IMR-90 (cell line): Measurements from ENCODE around the gene LNX1. TPM values are rescaled to one million over a fixed set of nuclear protein-coding genes. Genes with fewer than 3 reads are reported as not detected.

Experiments
- ATAC-seq: fragments of 200-7000 bp; cut with Tn5 transposase; 2 replicates; pipeline ENCODE4 v1.9.1; 2020; ENCODE audit warnings: low read depth, mild to moderate bottlenecking, moderate library complexity
- BruUV-seq: library from RNA; stranded (reverse); fragments of 400-500 nt; replicated peaks from 2 replicates; lab custom pipeline; 2021; lab: Mats Ljungman, UMichigan
- CTCF ChIA-PET: fragments of 300-600 bp; formaldehyde crosslinking; extraction: SDS; loops from one replicate; lab custom pipeline; 2021; ENCODE audit warnings: antibody characterized with exemption; lab: Yijun Ruan, JAX
- POLR2A ChIA-PET: fragments of 300-600 bp; sonication (Branson Sonifier 250); formaldehyde crosslinking; loops from one replicate; lab custom pipeline; 2022; ENCODE audit warnings: antibody characterized with exemption; ENCODE audit not compliant: unreplicated experiment; lab: Charles Lee
- DNase-seq: peaks from one replicate; pipeline ENCODE4 v3.0.0; 2013
- H2AFZ ChIP-seq: replicated peaks from 2 replicates; pipeline ENCODE3; 2013; ENCODE audit warnings: low read length, mild to moderate bottlenecking; ENCODE audit not compliant: poor library complexity
- H2AK5ac ChIP-seq: 2 replicates; pipeline ENCODE4 v1.6.1; 2013; ENCODE audit warnings: low read depth, low read length, inconsistent platforms
- H2AK9ac ChIP-seq: replicated peaks from 2 replicates; pipeline ENCODE3; 2013; ENCODE audit warnings: mild to moderate bottlenecking, low read depth, low read length, moderate library complexity; ENCODE audit not compliant: poor library complexity
- H2BK120ac ChIP-seq: 2 replicates; pipeline ENCODE4 v1.6.1; 2013; ENCODE audit warnings: low read depth, low read length, inconsistent platforms
- H2BK15ac ChIP-seq: 3 replicates; pipeline ENCODE4 v1.6.1; 2013; ENCODE audit warnings: low read depth, low read length, inconsistent platforms
- H2BK20ac ChIP-seq: 2 replicates; pipeline ENCODE4 v1.6.1; 2013; ENCODE audit warnings: low read depth, mild to moderate bottlenecking, inconsistent platforms, low read length, moderate library complexity
- H2BK5ac ChIP-seq: 2 replicates; pipeline ENCODE4 v1.6.1; 2013; ENCODE audit warnings: mild to moderate bottlenecking, low read depth, low read length, inconsistent platforms; ENCODE audit not compliant: poor library complexity, severe bottlenecking
- H3K14ac ChIP-seq: replicated peaks from 2 replicates; pipeline ENCODE4 v1.6.1; 2013; ENCODE audit warnings: low read depth, low read length, inconsistent platforms
- H3K18ac ChIP-seq: 2 replicates; pipeline ENCODE4 v1.6.1; 2013; ENCODE audit warnings: low read depth, low read length, control low read depth
- H3K23ac ChIP-seq: 2 replicates; pipeline ENCODE4 v1.6.1; 2013; ENCODE audit warnings: low read depth, low read length, inconsistent platforms
- H3K27ac ChIP-seq: 2 replicates; pipeline ENCODE4 v1.5.1; 2013; ENCODE audit warnings: mild to moderate bottlenecking, control low read depth, low read length; ENCODE audit not compliant: insufficient read depth
- H3K27me3 ChIP-seq: 2 replicates; pipeline ENCODE4 v1.6.1; 2013; ENCODE audit warnings: low read length; ENCODE audit not compliant: control insufficient read depth, insufficient read depth
- H3K36me3 ChIP-seq: 2 replicates; pipeline ENCODE4 v1.6.1; 2013; ENCODE audit warnings: low read length, mixed read lengths; ENCODE audit not compliant: control insufficient read depth, insufficient read depth
- H3K4ac ChIP-seq: 2 replicates; pipeline ENCODE4 v1.6.1; 2013; ENCODE audit warnings: low read depth, low read length, inconsistent platforms
- H3K4me1 ChIP-seq: 2 replicates; pipeline ENCODE4 v1.6.1; 2013; ENCODE audit warnings: low read length, mixed read lengths; ENCODE audit not compliant: control insufficient read depth, insufficient read depth
- H3K4me2 ChIP-seq: 2 replicates; pipeline ENCODE4 v1.6.1; 2013; ENCODE audit warnings: low read depth, mild to moderate bottlenecking, control low read depth, low read length, moderate library complexity
- H3K4me3 ChIP-seq: 2 replicates; pipeline ENCODE4 v1.5.1; 2013; ENCODE audit warnings: low read depth, mild to moderate bottlenecking, control low read depth, low read length, moderate library complexity; ENCODE audit not compliant: insufficient read depth
- H3K56ac ChIP-seq: 2 replicates; pipeline ENCODE4 v1.6.1; 2013; ENCODE audit warnings: low read length, inconsistent platforms; ENCODE audit not compliant: insufficient read depth; ENCODE audit errors: extremely low read depth
- H3K79me1 ChIP-seq, 2 experiments: 2 replicates each; pipeline ENCODE4 v1.6.1; 2013; ENCODE audit warnings: low read length in 2 of 2, inconsistent platforms in 1 of 2, low read depth in 1 of 2
- H3K9ac ChIP-seq: 2 replicates; pipeline ENCODE4 v1.6.1; 2013; ENCODE audit warnings: low read depth, low read length, control low read depth
- H3K9me1 ChIP-seq: 2 replicates; pipeline ENCODE4 v1.6.1; 2013; ENCODE audit warnings: low read length, inconsistent platforms; ENCODE audit not compliant: insufficient read depth
- H3K9me3 ChIP-seq: 2 replicates; pipeline ENCODE4 v1.6.1; 2013; ENCODE audit warnings: low read length; ENCODE audit not compliant: control insufficient read depth, insufficient read depth
- H4K20me1 ChIP-seq: 2 replicates; pipeline ENCODE4 v1.6.1; 2013; ENCODE audit warnings: low read length, inconsistent platforms; ENCODE audit not compliant: insufficient read depth
- H4K5ac ChIP-seq: 2 replicates; pipeline ENCODE4 v1.6.1; 2013; ENCODE audit warnings: mild to moderate bottlenecking, low read depth, low read length, control low read depth
- H4K8ac ChIP-seq, 2 experiments: 2 replicates each; pipeline ENCODE4 v1.6.1; 2013; ENCODE audit warnings: low read depth in 2 of 2, low read length in 2 of 2, control low read depth in 1 of 2, inconsistent platforms in 1 of 2
- H4K91ac ChIP-seq: 2 replicates; pipeline ENCODE4 v1.6.1; 2013; ENCODE audit warnings: low read depth, low read length, inconsistent platforms; ENCODE audit not compliant: insufficient read depth
- CEBPB ChIP-seq: IDR thresholded peaks from 2 replicates; pipeline ENCODE4 v1.6.1; 2012; ENCODE audit warnings: low read depth, low read length, improper control_type of control experiment
- USF2 ChIP-seq: fragments of 150-350 bp; IDR thresholded peaks from 2 replicates; pipeline ENCODE4 v1.6.1; 2017; ENCODE audit warnings: mild to moderate bottlenecking, antibody characterized with exemption, low read length, low read depth
- WGBS, 2 experiments: methylation state at CpG; one replicate each; pipeline versions ENCODE4 v1.1.5 to v1.1.7; 2013; ENCODE audit warnings: missing lambda C conversion rate in 2 of 2; ENCODE audit not compliant: insufficient read length in 1 of 2; ENCODE audit errors: extremely low coverage in 2 of 2; 5-methylcytosine and 5-hydroxymethylcytosine counted together
- dilution Hi-C: fragments of 300-500 bp; cut with HindIII; formaldehyde crosslinking; loops from one replicate; pipeline ENCODE4 v1.14.3; 2018; ENCODE audit warnings: low sequenced_read_pairs; ENCODE audit not compliant: unreplicated experiment
- in situ Hi-C: fragments of 300-500 bp; cut with MboI; formaldehyde crosslinking; loops from 3 replicates; pipeline ENCODE4 v1.14.3; 2019; ENCODE audit warnings: low sequenced_read_pairs, inconsistent platforms, mixed read lengths
- intact Hi-C: fragments of 100-400 bp; cut with micrococcal nuclease; formaldehyde crosslinking; loops from 2 replicates; pipeline ENCODE4 v1.10.0; 2022
- polyA plus RNA-seq, 3 experiments: library from polyadenylated mRNA; depleted of rRNA; stranded (reverse); fragments of >200 nt; gene quantifications; 2 replicates each; pipeline ENCODE4 v1.2.3, GENCODE V29; 2012; ENCODE audit warnings: low replicate concordance in 1 of 3
- total RNA-seq: library from RNA; depleted of rRNA; stranded (reverse); fragments of >200 nt; gene quantifications from 2 replicates; pipeline ENCODE4 v1.2.3, GENCODE V29; 2012

The LNX1 gene
- total and polyA plus RNA-seq, 2 of the 4 experiments (the other 2 are of a cell fraction) = 0.15 to 0.36 TPM

- Histone ChIP-seq H3K23ac (no peak overlapping the region), H3K18ac (no peak overlapping the region), H4K20me1 (no peaks in the 10 kb centered on the region), H2AFZ (no peak overlapping the region), H2AK9ac (no peak overlapping the region), H3K4ac (no peak overlapping the region), H3K27ac (no peak overlapping the region), H2AK5ac (no peak overlapping the region), H3K4me2 (no peak overlapping the region), H2BK120ac (no peak overlapping the region), H3K27me3 (no peaks in the 10 kb centered on the region), H2BK5ac (no peak overlapping the region), H2BK20ac (no peak overlapping the region; the same call in 1 of the 2 replicates), H3K4me3 (no peak overlapping the region), H4K91ac (no peak overlapping the region), H3K9me3 (no peaks in the 10 kb centered on the region), H2BK15ac (no peak overlapping the region), H3K9ac (no peak overlapping the region), H3K4me1 (peaks cover 6% of the 10 kb centered on the region), H3K79me1 (0 out of 4 replicates have a peak, but pooled peaks cover 0 to 3% of the 10 kb centered on the region in 2 experiments), H3K9me1 (peaks cover 5% of the 10 kb centered on the region; the same call in 1 of the 2 replicates), H3K36me3 (no peaks in the 10 kb centered on the region), H4K8ac (no peak overlapping the region; a peak in 1 of 4 replicates), H4K5ac (no peak overlapping the region), H3K14ac (no peak overlapping the region), H3K56ac (no peak overlapping the region)
- intact Hi-C loops (loop anchor here (5.0 kb wide), 1 partner anchor 50 kb away; no protein-coding TSS in a partner anchor), in situ Hi-C loops (no loop called here), dilution Hi-C loops (no loop called here)
- ATAC-seq (no peak), DNase-seq (no peak)
- POLR2A ChIA-PET = no interaction called here
- BruUV-seq = no TSS peak
- TF ChIP-seq CEBPB = peak; percentile 66
- no peak for TF ChIP-seq USF2
- 100% methylated on average over 1 of the region's 7 CpGs; no CpG with 5 or more reads in 1 of the 2 experiments for WGBS, 2 experiments
- CTCF ChIA-PET = interaction anchor here (1.3 kb wide), 1 partner anchor 16 kb away, joined by 6 read pairs; no protein-coding TSS in a partner anchor
These were observed 84.2 kb downstream of the LNX1 start for GRCh38 chr4:53507058-53507457.
